ENCODE results near the gene COQ8A. TPM values are rescaled to one million over a fixed set of nuclear protein-coding genes. Genes with fewer than 3 reads are reported as not detected.
A peak's percentile ranks its signal among the peaks of the same experiment; 100 is the strongest.

Gene COQ8A
- total RNA-seq, 1 donor from 2014 or later, result 41.9 TPM

DNA sequence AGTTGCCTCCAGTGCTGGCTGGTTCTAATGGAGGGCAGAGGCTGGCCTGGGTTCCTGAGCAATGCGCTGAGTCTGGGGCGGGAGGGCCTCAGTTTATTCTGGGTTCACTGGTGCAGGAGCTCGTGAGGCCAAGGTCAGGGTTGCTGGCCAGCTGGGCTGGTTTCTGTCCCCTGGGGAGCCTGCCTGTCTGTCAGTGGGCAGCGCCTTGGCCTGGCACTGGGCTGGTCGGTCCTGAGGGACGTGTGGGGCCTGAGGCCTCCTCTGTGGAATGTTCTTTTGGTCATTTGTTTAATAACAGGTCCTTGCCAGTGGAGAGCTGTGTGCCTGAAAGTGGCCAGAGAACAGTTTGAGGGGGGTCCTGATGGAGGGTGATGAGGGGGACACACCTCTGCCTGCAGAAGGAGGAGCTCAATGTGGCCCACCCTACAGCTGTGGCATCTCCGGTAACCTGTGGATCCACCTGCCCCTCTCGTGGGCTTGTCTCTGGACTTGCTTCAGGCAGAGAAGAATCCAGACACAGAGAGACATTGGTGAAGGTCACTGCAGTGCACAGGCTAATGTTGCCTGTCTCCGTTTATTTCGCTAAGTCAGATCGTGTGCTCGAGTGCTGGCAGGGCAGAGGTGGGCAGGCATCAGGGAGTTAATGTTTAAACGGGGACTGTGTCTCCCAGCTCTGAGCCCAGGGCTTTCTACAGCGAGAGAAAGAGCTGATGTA, 34.6 kb downstream of the COQ8A start:
- Mint-ChIP-seq H3K9me3 (ENCODE audit: unreplicated experiment) (peaks cover 14% of the 10 kb centered on the region), H3K36me3 (ENCODE audit: unreplicated experiment) (peaks cover 11% of the 10 kb centered on the region), H3K4me1 (ENCODE audit: low read depth, unreplicated experiment) (peaks cover 19% of the 10 kb centered on the region), H3K4me3 (ENCODE audit: unreplicated experiment) (peak overlapping the region; percentile 72), H3K27ac (ENCODE audit: unreplicated experiment) (peak overlapping the region; percentile 96), H3K27me3 (ENCODE audit: unreplicated experiment) (peaks cover 9% of the 10 kb centered on the region)
- no peak for DNase-seq
- TF ChIP-seq, protein P1, sequence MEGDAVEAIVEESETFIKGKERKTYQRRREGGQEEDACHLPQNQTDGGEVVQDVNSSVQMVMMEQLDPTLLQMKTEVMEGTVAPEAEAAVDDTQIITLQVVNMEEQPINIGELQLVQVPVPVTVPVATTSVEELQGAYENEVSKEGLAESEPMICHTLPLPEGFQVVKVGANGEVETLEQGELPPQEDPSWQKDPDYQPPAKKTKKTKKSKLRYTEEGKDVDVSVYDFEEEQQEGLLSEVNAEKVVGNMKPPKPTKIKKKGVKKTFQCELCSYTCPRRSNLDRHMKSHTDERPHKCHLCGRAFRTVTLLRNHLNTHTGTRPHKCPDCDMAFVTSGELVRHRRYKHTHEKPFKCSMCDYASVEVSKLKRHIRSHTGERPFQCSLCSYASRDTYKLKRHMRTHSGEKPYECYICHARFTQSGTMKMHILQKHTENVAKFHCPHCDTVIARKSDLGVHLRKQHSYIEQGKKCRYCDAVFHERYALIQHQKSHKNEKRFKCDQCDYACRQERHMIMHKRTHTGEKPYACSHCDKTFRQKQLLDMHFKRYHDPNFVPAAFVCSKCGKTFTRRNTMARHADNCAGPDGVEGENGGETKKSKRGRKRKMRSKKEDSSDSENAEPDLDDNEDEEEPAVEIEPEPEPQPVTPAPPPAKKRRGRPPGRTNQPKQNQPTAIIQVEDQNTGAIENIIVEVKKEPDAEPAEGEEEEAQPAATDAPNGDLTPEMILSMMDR (IDR thresholded peaks at IDR 0.05; ENCODE audit: partially characterized antibody, unreplicated experiment), result no peak

DNA sequence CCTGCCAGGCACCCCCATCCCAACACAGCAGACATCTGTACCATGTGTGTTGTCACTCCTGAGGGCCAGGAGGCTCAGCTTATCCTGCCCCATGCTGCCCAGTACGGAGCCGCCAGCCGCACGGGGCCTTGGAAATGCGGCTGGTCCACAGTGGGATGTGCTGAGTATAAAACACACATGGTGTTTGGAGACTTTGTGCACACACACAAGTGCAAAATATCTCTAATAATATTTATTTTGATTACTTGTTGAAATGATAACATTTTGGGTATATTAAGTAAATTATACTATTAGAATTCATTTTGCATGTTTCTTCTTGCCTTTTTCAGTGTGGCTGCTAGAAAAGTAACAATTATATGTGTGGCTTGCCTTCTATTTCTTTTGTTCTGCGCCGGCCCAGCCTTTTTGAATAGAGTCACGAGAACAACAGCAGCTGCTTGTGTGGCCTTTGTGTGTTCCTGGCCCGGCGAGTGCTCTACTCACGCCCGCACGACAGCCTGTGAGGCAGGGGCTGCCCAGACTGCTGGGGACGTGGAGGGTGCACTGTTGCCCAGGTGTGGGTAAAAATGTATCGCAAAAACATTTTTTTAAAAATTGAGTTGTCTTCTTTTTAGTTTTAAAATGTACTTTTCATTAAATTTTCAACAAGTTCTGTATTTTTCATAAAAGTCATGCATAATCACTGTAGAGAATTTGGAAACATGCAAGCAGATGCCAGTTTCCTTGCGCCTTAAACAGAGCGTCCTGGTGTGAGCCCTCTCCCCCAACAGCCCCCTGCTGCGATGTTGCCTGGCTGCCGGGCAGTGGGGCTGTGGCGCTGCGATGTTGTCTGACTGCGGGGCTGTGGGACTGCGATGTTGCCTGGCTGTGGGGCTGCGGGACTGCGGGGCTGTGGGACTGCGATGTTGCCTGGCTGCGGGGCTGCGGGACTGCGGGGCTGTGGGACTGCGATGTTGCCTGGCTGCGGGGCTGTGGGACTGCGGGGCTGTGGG, 35.5 kb downstream of the COQ8A start:
- Mint-ChIP-seq H3K27me3 (ENCODE audit: unreplicated experiment) (peaks cover 9% of the 10 kb centered on the region), H3K27ac (ENCODE audit: unreplicated experiment) (peak overlapping the region; percentile 96), H3K4me3 (ENCODE audit: unreplicated experiment) (no peak overlapping the region), H3K4me1 (ENCODE audit: low read depth, unreplicated experiment) (peaks cover 19% of the 10 kb centered on the region), H3K36me3 (ENCODE audit: unreplicated experiment) (peaks cover 8% of the 10 kb centered on the region), H3K9me3 (ENCODE audit: unreplicated experiment) (peaks cover 14% of the 10 kb centered on the region)
- DNase-seq, result no peak
- TF ChIP-seq, protein P1 (IDR thresholded peaks at IDR 0.05; ENCODE audit: partially characterized antibody, unreplicated experiment), result no peak

DNA sequence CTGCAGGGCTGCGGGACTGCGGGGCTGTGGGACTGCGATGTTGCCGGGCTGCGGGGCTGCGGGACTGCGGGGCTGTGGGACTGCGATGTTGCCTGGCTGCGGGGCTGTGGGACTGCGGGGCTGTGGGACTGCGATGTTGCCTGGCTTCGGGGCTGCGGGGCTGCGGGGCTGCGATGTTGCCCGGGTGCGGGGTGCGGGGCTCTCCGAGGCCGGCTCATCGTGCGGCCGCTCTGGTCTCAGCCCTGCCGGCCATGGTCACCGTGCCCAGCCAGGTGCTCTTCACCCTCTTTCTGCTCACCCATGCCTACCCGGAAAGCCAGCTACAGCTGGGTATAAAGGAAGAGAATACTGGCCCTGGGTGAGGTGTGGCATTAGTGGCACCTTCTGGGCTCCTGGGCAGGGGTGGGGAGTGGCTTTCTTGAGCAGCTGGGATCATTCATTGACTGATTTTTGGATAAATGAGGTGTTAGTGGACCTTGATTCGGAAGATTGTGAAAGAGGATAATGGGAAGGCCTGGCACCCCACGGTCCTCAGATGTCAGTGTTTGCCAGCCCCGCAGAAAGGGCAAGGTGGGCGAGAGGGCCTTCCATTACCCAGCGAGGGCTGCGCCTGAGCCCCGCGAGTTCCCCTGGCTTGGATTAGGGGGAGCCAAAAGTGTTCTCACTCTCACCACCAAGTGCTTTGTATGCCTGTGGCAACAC, 36.3 kb downstream of the COQ8A start:
- no peak overlapping the region for H3K27ac Mint-ChIP-seq (ENCODE audit: unreplicated experiment)
- TF ChIP-seq, protein P1 (IDR thresholded peaks at IDR 0.05; ENCODE audit: partially characterized antibody, unreplicated experiment), result no peak

DNA sequence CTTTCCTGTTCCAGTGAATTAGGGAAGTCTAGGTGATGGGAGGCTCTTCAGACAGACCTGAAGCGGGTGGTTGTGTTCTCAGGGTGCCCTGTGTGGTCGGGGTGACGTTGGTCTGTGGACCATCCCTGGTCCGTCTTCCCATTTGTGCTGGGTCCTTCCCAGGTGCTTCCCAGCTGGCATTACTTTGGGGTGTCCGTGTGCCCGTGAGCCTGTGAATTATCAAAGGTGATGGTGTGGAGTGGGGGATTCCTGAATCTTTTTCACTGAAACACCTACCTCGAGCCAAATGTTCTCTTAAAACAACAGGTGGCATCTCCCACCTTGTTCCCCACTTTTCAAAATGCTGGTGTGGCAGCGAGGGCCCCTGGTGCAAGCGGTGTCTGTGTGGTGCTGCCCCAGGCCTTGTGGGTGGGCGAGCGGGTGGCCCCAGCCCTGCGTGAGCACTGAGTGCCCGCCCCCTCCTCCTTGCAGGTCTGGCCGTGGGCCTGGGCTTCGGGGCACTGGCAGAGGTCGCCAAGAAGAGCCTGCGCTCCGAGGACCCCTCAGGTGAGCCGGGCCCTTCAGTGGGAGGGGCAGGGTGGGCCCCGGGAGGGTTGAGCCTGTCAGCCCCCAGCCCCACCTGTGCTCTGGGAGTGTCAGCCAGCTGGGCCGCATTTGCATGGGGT, 37.0 kb downstream of the COQ8A start:
- peaks cover 1% of the 10 kb centered on the region for H3K36me3 Mint-ChIP-seq (ENCODE audit: unreplicated experiment)
- TF ChIP-seq, protein P1 (IDR thresholded peaks at IDR 0.05; ENCODE audit: partially characterized antibody, unreplicated experiment), result no peak
- DNase-seq, result no peak
- peaks cover 19% of the 10 kb centered on the region for H3K4me1 Mint-ChIP-seq (ENCODE audit: low read depth, unreplicated experiment)
- no peak overlapping the region for H3K4me3 Mint-ChIP-seq (ENCODE audit: unreplicated experiment)
- peaks cover 9% of the 10 kb centered on the region for H3K27me3 Mint-ChIP-seq (ENCODE audit: unreplicated experiment)
- H3K27ac Mint-ChIP-seq (ENCODE audit: unreplicated experiment), result no peak overlapping the region
- H3K9me3 Mint-ChIP-seq (ENCODE audit: unreplicated experiment), result peaks cover 14% of the 10 kb centered on the region

More for the DNA sequence above, 36.3 kb downstream of the COQ8A start:
- H3K9me3 Mint-ChIP-seq (ENCODE audit: unreplicated experiment), result peaks cover 14% of the 10 kb centered on the region
- no peak for DNase-seq
- H3K4me3 Mint-ChIP-seq (ENCODE audit: unreplicated experiment), result no peak overlapping the region
- H3K36me3 Mint-ChIP-seq (ENCODE audit: unreplicated experiment), result peaks cover 8% of the 10 kb centered on the region
- H3K4me1 Mint-ChIP-seq (ENCODE audit: low read depth, unreplicated experiment), result peaks cover 19% of the 10 kb centered on the region
- H3K27me3 Mint-ChIP-seq (ENCODE audit: unreplicated experiment), result peaks cover 9% of the 10 kb centered on the region

Measured in glutamatergic neuron (in vitro differentiated cells).